HK-2 (cell line): ENCODE results near the gene GATB.

Experiments
- DNase-seq: peaks from one replicate; pipeline ENCODE4 v3.0.0-alpha.2; 2018; ENCODE audit not compliant: unreplicated experiment

Gene GATB

GRCh38 chr4:151673908-151674520, 86.8 kb downstream of the GATB start:
- no peak for DNase-seq

- no peak for DNase-seq
These were observed 87.8 kb downstream of the GATB start for GRCh38 chr4:151672996-151673395.

- DNase-seq: no peak
These were observed 89.2 kb downstream of the GATB start for GRCh38 chr4:151671541-151672059.

- DNase-seq: no peak
These were observed 90.0 kb downstream of the GATB start for GRCh38 chr4:151670843-151671242.

- no peak for DNase-seq
These were observed 90.8 kb downstream of the GATB start for GRCh38 chr4:151669990-151670389.

- no peak for DNase-seq
These were observed 92.0 kb downstream of the GATB start for GRCh38 chr4:151668689-151669402.

- no peak for DNase-seq
These were observed 93.1 kb downstream of the GATB start for GRCh38 chr4:151667666-151668065.

- no peak for DNase-seq
These were observed 93.8 kb downstream of the GATB start for GRCh38 chr4:151667048-151667447.

- no peak for DNase-seq
These were observed 94.3 kb downstream of the GATB start for GRCh38 chr4:151666501-151666900.

- no peak for DNase-seq
These were observed 95.1 kb downstream of the GATB start for GRCh38 chr4:151665785-151666127.

GRCh38 chr4:151665022-151665784, 95.6 kb downstream of the GATB start:
- no peak for DNase-seq

GRCh38 chr4:151664289-151664688, 96.5 kb downstream of the GATB start:
- no peak for DNase-seq

- DNase-seq: no peak
These were observed 97.7 kb downstream of the GATB start for GRCh38 chr4:151663109-151663508.

GRCh38 chr4:151661873-151662272, 98.9 kb downstream of the GATB start:
- DNase-seq: no peak

GRCh38 chr4:151660676-151661075, 100.1 kb downstream of the GATB start:
- DNase-seq: no peak

GRCh38 chr4:151659601-151660364, 101.0 kb downstream of the GATB start:
- DNase-seq: no peak

- DNase-seq: no peak
These were observed 101.7 kb downstream of the GATB start for GRCh38 chr4:151658959-151659600.

- DNase-seq: no peak
These were observed 102.9 kb downstream of the GATB start for GRCh38 chr4:151657896-151658295.

GRCh38 chr4:151656058-151656457, 104.7 kb downstream of the GATB start:
- DNase-seq: no peak

- no peak for DNase-seq
These were observed 107.3 kb downstream of the GATB start for GRCh38 chr4:151653548-151653918.

- no peak for DNase-seq
These were observed 107.8 kb downstream of the GATB start for GRCh38 chr4:151652841-151653547.
